Psoas muscle (tissue), 8 donors: ENCODE data around the gene PHKB. TPM values are rescaled to one million over a fixed set of nuclear protein-coding genes. Genes with fewer than 3 reads are reported as not detected.
"Not testable (repeated sequence)": the region's sequence is repeated elsewhere in the genome, so short reads cannot be mapped to it uniquely, and the experiment has no call there.

Experiments used
- ATAC-seq, 4 donors: fragments of 200-7000 bp; cut with Tn5 transposase; one replicate each; pipeline ENCODE4 v1.9.1; 2020; ENCODE audit warnings: moderate library complexity in 3 of 4, mild to moderate bottlenecking in 2 of 4
- DNase-seq, 2 donors: peaks; one replicate each; pipeline ENCODE4 v3.0.0-alpha.2; 2020
- H3K27ac ChIP-seq: fragments of 200-600 bp; one replicate; pipeline ENCODE4 v1.8.0; 2022
- H3K27me3 ChIP-seq, 3 donors: fragments of 200-600 bp in 1 of 3; one replicate each; pipeline versions ENCODE4 v1.6.1 to v1.8.0; 2013 to 2022; ENCODE audit warnings: low read length in 2 of 3, mild to moderate bottlenecking in 2 of 3, moderate library complexity in 1 of 3; ENCODE audit not compliant: insufficient read depth in 3 of 3
- H3K36me3 ChIP-seq, 2 donors: fragments of 200-600 bp in 1 of 2; one replicate each; pipeline versions ENCODE4 v1.6.1 to v1.8.0; 2013 to 2022; ENCODE audit warnings: low read depth in 1 of 2, mild to moderate bottlenecking in 1 of 2, moderate library complexity in 1 of 2; ENCODE audit not compliant: insufficient read depth in 1 of 2
- H3K4me1 ChIP-seq: fragments of 200-600 bp; one replicate; pipeline ENCODE4 v1.8.0; 2022
- H3K4me3 ChIP-seq: fragments of 200-600 bp; one replicate; pipeline ENCODE4 v1.8.0; 2022; ENCODE audit warnings: mild to moderate bottlenecking
- H3K9me3 ChIP-seq: fragments of 200-600 bp; one replicate; pipeline ENCODE4 v1.8.0; 2022
- CTCF ChIP-seq: fragments of 200-600 bp; IDR thresholded peaks from one replicate; pipeline ENCODE4 v1.8.0; 2022; ENCODE audit warnings: antibody characterized with exemption
- WGBS, 3 donors: extraction: QIAGEN DNeasy Blood & Tissue Kit; methylation state at CpG; one replicate each; pipeline versions ENCODE4 v1.1.6 to v1.1.7; 2013; 5-methylcytosine and 5-hydroxymethylcytosine counted together
- intact Hi-C, 2 donors: fragments of 100-400 bp; cut with DNase I; formaldehyde crosslinking; loops; one replicate each; pipeline versions ENCODE4 v1.11.0 to v1.14.2; 2022
- polyA plus RNA-seq, 3 donors: library from polyadenylated mRNA; stranded (reverse); fragments of 200-250 nt; gene quantifications; one replicate each; pipeline ENCODE4 v1.2.3, GENCODE V29; 2013
- total RNA-seq, 4 donors: library from RNA; stranded (reverse); fragmentation: NEBNext Ultra II Directional in 2 of 4; extraction: Animal tissue kit (Norgen Biotek cat#: 25700) in 2 of 4; gene quantifications; one replicate each; pipeline versions ENCODE4 v1.2.1 to v1.2.4, GENCODE V29; 2021 to 2023
- donor health status: healthy with polysubstance abuse.
- donor health status: DM: no; HTN: no; CAD: no; lungs with moderate emphysema.
- donor health status: Bipolar disorder and iron deficiency.
- donor health status: healthy.
- donor health status: DM: yes; HTN: yes; CAD: no.
- donor health status: DM: no; HTN: no; CAD: no.
- donor health status: DM: no; HTN: no; CAD: no.
- donor health status: DM: yes; HTN: yes; CAD: no.

The PHKB gene
- total and polyA plus RNA-seq, 7 donors, result 18.8 to 87.7 (median 71.0) TPM

GRCh38 chr16:47426806-47427205 is 34.3 kb upstream of the PHKB start:
- no peaks in the 10 kb centered on the region for H3K4me1 ChIP-seq
- WGBS, 3 donors, result 97 to 100% (median 98%) methylated on average over 1 of the region's 1 CpG
- peaks cover 0 to 42% of the 10 kb centered on the region in 2 donors for H3K36me3 ChIP-seq

GRCh38 chr16:47431960-47432359 is 29.2 kb upstream of the PHKB start:
- Histone ChIP-seq H3K9me3 (no peaks in the 10 kb centered on the region), H3K36me3 (peaks cover 0 to 17% of the 10 kb centered on the region in 2 donors), H3K4me3 (no peak overlapping the region), H3K27ac (no peak overlapping the region), H3K4me1 (no peaks in the 10 kb centered on the region), H3K27me3 (no peaks in the 10 kb centered on the region)
- DNase-seq (no peak), ATAC-seq (no peak)
- TF ChIP-seq CTCF, result no peak
- 89 to 96% (median 90%) methylated on average over 3 of the region's 3 CpGs for WGBS, 3 donors
- intact Hi-C loops, result no loop called here

More at GRCh38 chr16:47426806-47427205, 34.3 kb upstream of the PHKB start:
- H3K27ac ChIP-seq, result no peak overlapping the region
- TF ChIP-seq CTCF, result no peak
- ATAC-seq, result no peak
- no peaks in the 10 kb centered on the region for H3K9me3 ChIP-seq
- DNase-seq, result no peak
- H3K4me3 ChIP-seq, result no peak overlapping the region
- no peaks in the 10 kb centered on the region for H3K27me3 ChIP-seq
- intact Hi-C loops, result no loop called here

GRCh38 chr16:47434274-47434673 is 26.9 kb upstream of the PHKB start:
- WGBS, 3 donors, result 90 to 96% (median 94%) methylated on average over 2 of the region's 2 CpGs
- H3K36me3 ChIP-seq, ATAC-seq, H3K27ac ChIP-seq, H3K9me3 ChIP-seq, DNase-seq, H3K27me3 ChIP-seq, H3K4me1 ChIP-seq, intact Hi-C loops, H3K4me3 ChIP-seq: not testable (repeated sequence)

GRCh38 chr16:47440066-47440465 is 21.1 kb upstream of the PHKB start:
- DNase-seq, intact Hi-C loops, H3K27ac ChIP-seq, H3K4me3 ChIP-seq, H3K4me1 ChIP-seq, H3K9me3 ChIP-seq, H3K27me3 ChIP-seq, H3K36me3 ChIP-seq, ATAC-seq: not testable (repeated sequence)
- 94 to 98% (median 95%) methylated on average over 3 of the region's 3 CpGs for WGBS, 3 donors

GRCh38 chr16:47442884-47443283 is 18.2 kb upstream of the PHKB start:
- intact Hi-C loops, DNase-seq, H3K36me3 ChIP-seq: not testable (repeated sequence)

GRCh38 chr16:47446431-47446830 is 14.7 kb upstream of the PHKB start:
- TF ChIP-seq CTCF, result no peak
- intact Hi-C loops, result no loop called here
- no peak overlapping the region for H3K4me3 ChIP-seq
- H3K9me3 ChIP-seq, result no peaks in the 10 kb centered on the region
- no peaks in the 10 kb centered on the region for H3K27me3 ChIP-seq
- DNase-seq, result no peak
- WGBS, 3 donors, result 97 to 99% (median 99%) methylated on average over 3 of the region's 3 CpGs
- no peak overlapping the region for H3K27ac ChIP-seq
- H3K36me3 ChIP-seq, result peaks cover 9 to 34% of the 10 kb centered on the region in 2 donors
- no peaks in the 10 kb centered on the region for H3K4me1 ChIP-seq
- ATAC-seq, result no peak

More at GRCh38 chr16:47442884-47443283, 18.2 kb upstream of the PHKB start:
- not testable (repeated sequence) for H3K9me3 ChIP-seq, ATAC-seq, H3K4me3 ChIP-seq, H3K27ac ChIP-seq, H3K4me1 ChIP-seq, H3K27me3 ChIP-seq
